ENCODE results near the gene FAM200B.

GRCh38 chr4:15651676-15652075 lies 30.0 kb upstream of the FAM200B start:
- TF ChIP-seq, protein P1, sequence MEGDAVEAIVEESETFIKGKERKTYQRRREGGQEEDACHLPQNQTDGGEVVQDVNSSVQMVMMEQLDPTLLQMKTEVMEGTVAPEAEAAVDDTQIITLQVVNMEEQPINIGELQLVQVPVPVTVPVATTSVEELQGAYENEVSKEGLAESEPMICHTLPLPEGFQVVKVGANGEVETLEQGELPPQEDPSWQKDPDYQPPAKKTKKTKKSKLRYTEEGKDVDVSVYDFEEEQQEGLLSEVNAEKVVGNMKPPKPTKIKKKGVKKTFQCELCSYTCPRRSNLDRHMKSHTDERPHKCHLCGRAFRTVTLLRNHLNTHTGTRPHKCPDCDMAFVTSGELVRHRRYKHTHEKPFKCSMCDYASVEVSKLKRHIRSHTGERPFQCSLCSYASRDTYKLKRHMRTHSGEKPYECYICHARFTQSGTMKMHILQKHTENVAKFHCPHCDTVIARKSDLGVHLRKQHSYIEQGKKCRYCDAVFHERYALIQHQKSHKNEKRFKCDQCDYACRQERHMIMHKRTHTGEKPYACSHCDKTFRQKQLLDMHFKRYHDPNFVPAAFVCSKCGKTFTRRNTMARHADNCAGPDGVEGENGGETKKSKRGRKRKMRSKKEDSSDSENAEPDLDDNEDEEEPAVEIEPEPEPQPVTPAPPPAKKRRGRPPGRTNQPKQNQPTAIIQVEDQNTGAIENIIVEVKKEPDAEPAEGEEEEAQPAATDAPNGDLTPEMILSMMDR (IDR thresholded peaks at IDR 0.05) = no peak
- TF ChIP-seq POLR2A (IDR thresholded peaks at IDR 0.05) = no peak
